IMR-90 (cell line): ENCODE data around the gene GHDC. TPM values are rescaled to one million over a fixed set of nuclear protein-coding genes. Genes with fewer than 3 reads are reported as not detected.

Source experiments
- ATAC-seq: fragments of 200-7000 bp; cut with Tn5 transposase; 2 replicates; pipeline ENCODE4 v1.9.1; 2020; ENCODE audit warnings: low read depth, mild to moderate bottlenecking, moderate library complexity
- BruUV-seq: library from RNA; stranded (reverse); fragments of 400-500 nt; replicated peaks from 2 replicates; lab custom pipeline; 2021; lab: Mats Ljungman, UMichigan
- CTCF ChIA-PET: fragments of 300-600 bp; formaldehyde crosslinking; extraction: SDS; loops from one replicate; lab custom pipeline; 2021; ENCODE audit warnings: antibody characterized with exemption; lab: Yijun Ruan, JAX
- POLR2A ChIA-PET: fragments of 300-600 bp; sonication (Branson Sonifier 250); formaldehyde crosslinking; loops from one replicate; lab custom pipeline; 2022; ENCODE audit warnings: antibody characterized with exemption; ENCODE audit not compliant: unreplicated experiment; lab: Charles Lee
- DNase-seq: peaks from one replicate; pipeline ENCODE4 v3.0.0; 2013
- H2AFZ ChIP-seq: replicated peaks from 2 replicates; pipeline ENCODE3; 2013; ENCODE audit warnings: low read length, mild to moderate bottlenecking; ENCODE audit not compliant: poor library complexity
- H2AK5ac ChIP-seq: 2 replicates; pipeline ENCODE4 v1.6.1; 2013; ENCODE audit warnings: low read depth, low read length, inconsistent platforms
- H2AK9ac ChIP-seq: replicated peaks from 2 replicates; pipeline ENCODE3; 2013; ENCODE audit warnings: mild to moderate bottlenecking, low read depth, low read length, moderate library complexity; ENCODE audit not compliant: poor library complexity
- H2BK120ac ChIP-seq: 2 replicates; pipeline ENCODE4 v1.6.1; 2013; ENCODE audit warnings: low read depth, low read length, inconsistent platforms
- H2BK15ac ChIP-seq: 3 replicates; pipeline ENCODE4 v1.6.1; 2013; ENCODE audit warnings: low read depth, low read length, inconsistent platforms
- H2BK20ac ChIP-seq: 2 replicates; pipeline ENCODE4 v1.6.1; 2013; ENCODE audit warnings: low read depth, mild to moderate bottlenecking, inconsistent platforms, low read length, moderate library complexity
- H2BK5ac ChIP-seq: 2 replicates; pipeline ENCODE4 v1.6.1; 2013; ENCODE audit warnings: mild to moderate bottlenecking, low read depth, low read length, inconsistent platforms; ENCODE audit not compliant: poor library complexity, severe bottlenecking
- H3K14ac ChIP-seq: replicated peaks from 2 replicates; pipeline ENCODE4 v1.6.1; 2013; ENCODE audit warnings: low read depth, low read length, inconsistent platforms
- H3K18ac ChIP-seq: 2 replicates; pipeline ENCODE4 v1.6.1; 2013; ENCODE audit warnings: low read depth, low read length, control low read depth
- H3K23ac ChIP-seq: 2 replicates; pipeline ENCODE4 v1.6.1; 2013; ENCODE audit warnings: low read depth, low read length, inconsistent platforms
- H3K27ac ChIP-seq: 2 replicates; pipeline ENCODE4 v1.5.1; 2013; ENCODE audit warnings: mild to moderate bottlenecking, control low read depth, low read length; ENCODE audit not compliant: insufficient read depth
- H3K27me3 ChIP-seq: 2 replicates; pipeline ENCODE4 v1.6.1; 2013; ENCODE audit warnings: low read length; ENCODE audit not compliant: control insufficient read depth, insufficient read depth
- H3K36me3 ChIP-seq: 2 replicates; pipeline ENCODE4 v1.6.1; 2013; ENCODE audit warnings: low read length, mixed read lengths; ENCODE audit not compliant: control insufficient read depth, insufficient read depth
- H3K4ac ChIP-seq: 2 replicates; pipeline ENCODE4 v1.6.1; 2013; ENCODE audit warnings: low read depth, low read length, inconsistent platforms
- H3K4me1 ChIP-seq: 2 replicates; pipeline ENCODE4 v1.6.1; 2013; ENCODE audit warnings: low read length, mixed read lengths; ENCODE audit not compliant: control insufficient read depth, insufficient read depth
- H3K4me2 ChIP-seq: 2 replicates; pipeline ENCODE4 v1.6.1; 2013; ENCODE audit warnings: low read depth, mild to moderate bottlenecking, control low read depth, low read length, moderate library complexity
- H3K4me3 ChIP-seq: 2 replicates; pipeline ENCODE4 v1.5.1; 2013; ENCODE audit warnings: low read depth, mild to moderate bottlenecking, control low read depth, low read length, moderate library complexity; ENCODE audit not compliant: insufficient read depth
- H3K56ac ChIP-seq: 2 replicates; pipeline ENCODE4 v1.6.1; 2013; ENCODE audit warnings: low read length, inconsistent platforms; ENCODE audit not compliant: insufficient read depth; ENCODE audit errors: extremely low read depth
- H3K79me1 ChIP-seq, 2 experiments: 2 replicates each; pipeline ENCODE4 v1.6.1; 2013; ENCODE audit warnings: low read length in 2 of 2, inconsistent platforms in 1 of 2, low read depth in 1 of 2
- H3K9ac ChIP-seq: 2 replicates; pipeline ENCODE4 v1.6.1; 2013; ENCODE audit warnings: low read depth, low read length, control low read depth
- H3K9me1 ChIP-seq: 2 replicates; pipeline ENCODE4 v1.6.1; 2013; ENCODE audit warnings: low read length, inconsistent platforms; ENCODE audit not compliant: insufficient read depth
- H3K9me3 ChIP-seq: 2 replicates; pipeline ENCODE4 v1.6.1; 2013; ENCODE audit warnings: low read length; ENCODE audit not compliant: control insufficient read depth, insufficient read depth
- H4K20me1 ChIP-seq: 2 replicates; pipeline ENCODE4 v1.6.1; 2013; ENCODE audit warnings: low read length, inconsistent platforms; ENCODE audit not compliant: insufficient read depth
- H4K5ac ChIP-seq: 2 replicates; pipeline ENCODE4 v1.6.1; 2013; ENCODE audit warnings: mild to moderate bottlenecking, low read depth, low read length, control low read depth
- H4K8ac ChIP-seq, 2 experiments: 2 replicates each; pipeline ENCODE4 v1.6.1; 2013; ENCODE audit warnings: low read depth in 2 of 2, low read length in 2 of 2, control low read depth in 1 of 2, inconsistent platforms in 1 of 2
- H4K91ac ChIP-seq: 2 replicates; pipeline ENCODE4 v1.6.1; 2013; ENCODE audit warnings: low read depth, low read length, inconsistent platforms; ENCODE audit not compliant: insufficient read depth
- BHLHE40 ChIP-seq: fragments of 150-350 bp; IDR thresholded peaks from 2 replicates; pipeline ENCODE4 v1.6.1; 2016; ENCODE audit warnings: mild to moderate bottlenecking, low read depth, low read length
- CEBPB ChIP-seq: IDR thresholded peaks from 2 replicates; pipeline ENCODE4 v1.6.1; 2012; ENCODE audit warnings: low read depth, low read length, improper control_type of control experiment
- CHD1 ChIP-seq: IDR thresholded peaks from 2 replicates; pipeline ENCODE4 v1.6.1; 2012; ENCODE audit warnings: low read depth, low read length, improper control_type of control experiment
- ELK1 ChIP-seq: fragments of 150-350 bp; IDR thresholded peaks from 2 replicates; pipeline ENCODE4 v1.6.1; 2016; ENCODE audit warnings: low read depth, mild to moderate bottlenecking, low read length, moderate library complexity, borderline replicate concordance
- FOS ChIP-seq: fragments of 150-350 bp; IDR thresholded peaks from 2 replicates; pipeline ENCODE4 v1.6.1; 2016; ENCODE audit warnings: low read depth, low read length
- MAFK ChIP-seq: IDR thresholded peaks from 2 replicates; pipeline ENCODE4 v1.6.1; 2012; ENCODE audit warnings: low read depth, low read length, improper control_type of control experiment
- MAZ ChIP-seq: IDR thresholded peaks from 2 replicates; pipeline ENCODE4 v1.6.1; 2012; ENCODE audit warnings: low read depth, mild to moderate bottlenecking, low read length, improper control_type of control experiment, moderate library complexity, borderline replicate concordance
- MXI1 ChIP-seq: IDR thresholded peaks from 2 replicates; pipeline ENCODE4 v1.6.1; 2012; ENCODE audit warnings: low read depth, mild to moderate bottlenecking, low read length, moderate library complexity, borderline replicate concordance
- NFE2L2 ChIP-seq: fragments of 150-350 bp; IDR thresholded peaks from 2 replicates; pipeline ENCODE4 v1.6.1; 2016; ENCODE audit warnings: low read depth, mild to moderate bottlenecking, low read length
- POLR2A ChIP-seq: IDR thresholded peaks from 2 replicates; pipeline ENCODE4 v1.6.1; 2012; ENCODE audit warnings: mild to moderate bottlenecking, low read depth, low read length
- RAD21 ChIP-seq: IDR thresholded peaks from 2 replicates; pipeline ENCODE4 v1.6.1; 2012; ENCODE audit warnings: low read length, improper control_type of control experiment
- RCOR1 ChIP-seq: IDR thresholded peaks from 2 replicates; pipeline ENCODE4 v1.6.1; 2012; ENCODE audit warnings: mild to moderate bottlenecking, low read length, improper control_type of control experiment; ENCODE audit not compliant: insufficient replicate concordance
- RFX5 ChIP-seq: IDR thresholded peaks from 2 replicates; pipeline ENCODE4 v1.8.0; 2012; ENCODE audit warnings: low read depth, mild to moderate bottlenecking, low read length, moderate library complexity
- SMC3 ChIP-seq: fragments of 150-350 bp; IDR thresholded peaks from 2 replicates; pipeline ENCODE4 v1.6.1; 2016; ENCODE audit warnings: low read depth, mild to moderate bottlenecking, antibody characterized with exemption, low read length, moderate library complexity
- WGBS, 2 experiments: methylation state at CpG; one replicate each; pipeline versions ENCODE4 v1.1.5 to v1.1.7; 2013; ENCODE audit warnings: missing lambda C conversion rate in 2 of 2; ENCODE audit not compliant: insufficient read length in 1 of 2; ENCODE audit errors: extremely low coverage in 2 of 2; 5-methylcytosine and 5-hydroxymethylcytosine counted together
- dilution Hi-C: fragments of 300-500 bp; cut with HindIII; formaldehyde crosslinking; loops from one replicate; pipeline ENCODE4 v1.14.3; 2018; ENCODE audit warnings: low sequenced_read_pairs; ENCODE audit not compliant: unreplicated experiment
- in situ Hi-C: fragments of 300-500 bp; cut with MboI; formaldehyde crosslinking; loops from 3 replicates; pipeline ENCODE4 v1.14.3; 2019; ENCODE audit warnings: low sequenced_read_pairs, inconsistent platforms, mixed read lengths
- intact Hi-C: fragments of 100-400 bp; cut with micrococcal nuclease; formaldehyde crosslinking; loops from 2 replicates; pipeline ENCODE4 v1.10.0; 2022
- polyA plus RNA-seq, 3 experiments: library from polyadenylated mRNA; depleted of rRNA; stranded (reverse); fragments of >200 nt; gene quantifications; 2 replicates each; pipeline ENCODE4 v1.2.3, GENCODE V29; 2012; ENCODE audit warnings: low replicate concordance in 1 of 3
- total RNA-seq: library from RNA; depleted of rRNA; stranded (reverse); fragments of >200 nt; gene quantifications from 2 replicates; pipeline ENCODE4 v1.2.3, GENCODE V29; 2012
- TF ChIP-seq, protein P1 (sequence below): fragments of 150-350 bp; IDR thresholded peaks from 2 replicates; pipeline ENCODE4 v1.6.1; 2017; ENCODE audit warnings: mild to moderate bottlenecking, antibody characterized with exemption, low read length, low read depth
- TF ChIP-seq, protein P2 (sequence below): conservative IDR thresholded peaks from 2 replicates; pipeline ENCODE4 v1.5.1; 2012; ENCODE audit warnings: mild to moderate bottlenecking, low read depth, low read length, improper control_type of control experiment

The GHDC gene
- total and polyA plus RNA-seq, 2 of the 4 experiments (the other 2 are of a cell fraction), result 5.2 to 8.1 TPM

- H3K14ac ChIP-seq, result no peak overlapping the region
- H2BK120ac ChIP-seq, result no peak overlapping the region
- no peaks in the 10 kb centered on the region for H3K36me3 ChIP-seq
- H3K4me3 ChIP-seq, result no peak overlapping the region
- no peak overlapping the region for H3K56ac ChIP-seq
- no peak overlapping the region for H3K9ac ChIP-seq
- ATAC-seq (no peak), DNase-seq (no peak)
- H4K8ac ChIP-seq, result no peak overlapping the region
- no peak overlapping the region for H2BK5ac ChIP-seq
- WGBS, 2 experiments, result 51% methylated on average over 8 of the region's 14 CpGs; no CpG with 5 or more reads in 1 of the 2 experiments
- H2BK15ac ChIP-seq, result no peak overlapping the region
- H2BK20ac ChIP-seq, result no peak overlapping the region
- H3K18ac ChIP-seq, result no peak overlapping the region
- no peak overlapping the region for H4K91ac ChIP-seq
- no peaks in the 10 kb centered on the region for H3K79me1 ChIP-seq
- H2AFZ ChIP-seq, result no peak overlapping the region
- TF ChIP-seq, protein P1, sequence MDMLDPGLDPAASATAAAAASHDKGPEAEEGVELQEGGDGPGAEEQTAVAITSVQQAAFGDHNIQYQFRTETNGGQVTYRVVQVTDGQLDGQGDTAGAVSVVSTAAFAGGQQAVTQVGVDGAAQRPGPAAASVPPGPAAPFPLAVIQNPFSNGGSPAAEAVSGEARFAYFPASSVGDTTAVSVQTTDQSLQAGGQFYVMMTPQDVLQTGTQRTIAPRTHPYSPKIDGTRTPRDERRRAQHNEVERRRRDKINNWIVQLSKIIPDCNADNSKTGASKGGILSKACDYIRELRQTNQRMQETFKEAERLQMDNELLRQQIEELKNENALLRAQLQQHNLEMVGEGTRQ, result no peak
- TF ChIP-seq RCOR1 (no peak), BHLHE40 (no peak), SMC3 (no peak), ELK1 (no peak), MAFK (no peak), MAZ (no peak), RAD21 (no peak), NFE2L2 (no peak), POLR2A (no peak), RFX5 (no peak), FOS (no peak), CEBPB (no peak), MXI1 (no peak), CHD1 (no peak)
- TF ChIP-seq, protein P2, sequence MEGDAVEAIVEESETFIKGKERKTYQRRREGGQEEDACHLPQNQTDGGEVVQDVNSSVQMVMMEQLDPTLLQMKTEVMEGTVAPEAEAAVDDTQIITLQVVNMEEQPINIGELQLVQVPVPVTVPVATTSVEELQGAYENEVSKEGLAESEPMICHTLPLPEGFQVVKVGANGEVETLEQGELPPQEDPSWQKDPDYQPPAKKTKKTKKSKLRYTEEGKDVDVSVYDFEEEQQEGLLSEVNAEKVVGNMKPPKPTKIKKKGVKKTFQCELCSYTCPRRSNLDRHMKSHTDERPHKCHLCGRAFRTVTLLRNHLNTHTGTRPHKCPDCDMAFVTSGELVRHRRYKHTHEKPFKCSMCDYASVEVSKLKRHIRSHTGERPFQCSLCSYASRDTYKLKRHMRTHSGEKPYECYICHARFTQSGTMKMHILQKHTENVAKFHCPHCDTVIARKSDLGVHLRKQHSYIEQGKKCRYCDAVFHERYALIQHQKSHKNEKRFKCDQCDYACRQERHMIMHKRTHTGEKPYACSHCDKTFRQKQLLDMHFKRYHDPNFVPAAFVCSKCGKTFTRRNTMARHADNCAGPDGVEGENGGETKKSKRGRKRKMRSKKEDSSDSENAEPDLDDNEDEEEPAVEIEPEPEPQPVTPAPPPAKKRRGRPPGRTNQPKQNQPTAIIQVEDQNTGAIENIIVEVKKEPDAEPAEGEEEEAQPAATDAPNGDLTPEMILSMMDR, result no peak
- H4K5ac ChIP-seq, result no peak overlapping the region
- in situ Hi-C loops (no loop called here), intact Hi-C loops (no loop called here), dilution Hi-C loops (no loop called here)
- no peak overlapping the region for H3K23ac ChIP-seq
- ChIA-PET POLR2A (no interaction called here), CTCF (no interaction called here)
- no peaks in the 10 kb centered on the region for H3K9me1 ChIP-seq
- H3K4ac ChIP-seq, result no peak overlapping the region
- H3K9me3 ChIP-seq, result no peaks in the 10 kb centered on the region
- no peak overlapping the region for H2AK9ac ChIP-seq
- H3K27ac ChIP-seq, result no peak overlapping the region
- peaks cover 57% of the 10 kb centered on the region for H3K27me3 ChIP-seq
- BruUV-seq, result no TSS peak
- H3K4me1 ChIP-seq, result no peaks in the 10 kb centered on the region
- no peak overlapping the region for H2AK5ac ChIP-seq
- no peak overlapping the region for H3K4me2 ChIP-seq
- no peaks in the 10 kb centered on the region for H4K20me1 ChIP-seq
Measured at GRCh38 chr17:42174126-42174783, 20.0 kb downstream of the GHDC start.
